ENCODE results near the gene HOXC9.

The HOXC9 gene

GRCh38 chr12:53959314-53959713 is 40.6 kb upstream of the HOXC9 start:
- no peak for TF ChIP-seq CTCF (IDR thresholded peaks at IDR 0.05)

- no peak for TF ChIP-seq CTCF (IDR thresholded peaks at IDR 0.05)
These were observed 39.6 kb upstream of the HOXC9 start for GRCh38 chr12:53960187-53961024.

- no peak for TF ChIP-seq CTCF (IDR thresholded peaks at IDR 0.05)
These were observed 38.8 kb upstream of the HOXC9 start for GRCh38 chr12:53961025-53961761.

- TF ChIP-seq CTCF (IDR thresholded peaks at IDR 0.05) = no peak
These were observed 37.0 kb upstream of the HOXC9 start for GRCh38 chr12:53963005-53963404.

GRCh38 chr12:53963434-53964314 is 36.3 kb upstream of the HOXC9 start:
- no peak for TF ChIP-seq CTCF (IDR thresholded peaks at IDR 0.05)

GRCh38 chr12:53964315-53964713 is 35.6 kb upstream of the HOXC9 start:
- TF ChIP-seq CTCF (IDR thresholded peaks at IDR 0.05) = no peak
